ENCODE results near the gene WIPI1. TPM values are rescaled to one million over a fixed set of nuclear protein-coding genes. Genes with fewer than 3 reads are reported as not detected.

WIPI1 gene
- total RNA-seq, 1 experiment from 2014 or later, result 38.4 TPM

GRCh38 chr17:68403122-68403521, 54.2 kb downstream of the WIPI1 start:
- no peaks in the 10 kb centered on the region for H3K27me3 Mint-ChIP-seq (ENCODE audit: insufficient read depth, unreplicated experiment)
- POLR2A ChIA-PET, result no interaction called here

GRCh38 chr17:68401288-68401687, 56.0 kb downstream of the WIPI1 start:
- Mint-ChIP-seq H3K36me3 (ENCODE audit: insufficient read depth, unreplicated experiment) (no peaks in the 10 kb centered on the region), H3K27me3 (ENCODE audit: insufficient read depth, unreplicated experiment) (no peaks in the 10 kb centered on the region), H3K9me3 (ENCODE audit: unreplicated experiment) (no peaks in the 10 kb centered on the region), H3K4me3 (ENCODE audit: unreplicated experiment) (no peak overlapping the region), H3K4me1 (ENCODE audit: insufficient read depth, unreplicated experiment) (no peaks in the 10 kb centered on the region), H3K27ac (ENCODE audit: low read depth, unreplicated experiment) (no peak overlapping the region)
- no TSS peak for BruUV-seq (replicated peaks)
- ChIA-PET POLR2A (no interaction called here), CTCF (interaction anchor here (1.1 to 1.4 kb wide), 3 partner anchors 24 to 140 kb away, joined by 3 to 4 read pairs (median 3); no protein-coding TSS in a partner anchor)
- TF ChIP-seq CTCF (IDR thresholded peaks at IDR 0.05; ENCODE audit: unreplicated experiment), result no peak
- DNase-seq (ENCODE audit: unreplicated experiment), result no peak
- intact Hi-C loops (cut with micrococcal nuclease), result no loop called here

More at GRCh38 chr17:68403122-68403521, 54.2 kb downstream of the WIPI1 start:
- DNase-seq (ENCODE audit: unreplicated experiment), result no peak
- no peak overlapping the region for H3K4me3 Mint-ChIP-seq (ENCODE audit: unreplicated experiment)
- no peak overlapping the region for H3K27ac Mint-ChIP-seq (ENCODE audit: low read depth, unreplicated experiment)
- no peaks in the 10 kb centered on the region for H3K4me1 Mint-ChIP-seq (ENCODE audit: insufficient read depth, unreplicated experiment)
- no peaks in the 10 kb centered on the region for H3K36me3 Mint-ChIP-seq (ENCODE audit: insufficient read depth, unreplicated experiment)
- CTCF ChIA-PET, result interaction anchor here (0.6 kb wide), 1 partner anchor 27 kb away, joined by 5 read pairs; no protein-coding TSS in a partner anchor
- H3K9me3 Mint-ChIP-seq (ENCODE audit: unreplicated experiment), result peaks cover 11% of the 10 kb centered on the region
- BruUV-seq (replicated peaks), result no TSS peak
- no peak for TF ChIP-seq CTCF (IDR thresholded peaks at IDR 0.05; ENCODE audit: unreplicated experiment)
- intact Hi-C loops (cut with micrococcal nuclease), result no loop called here

- TF ChIP-seq CTCF (IDR thresholded peaks at IDR 0.05; ENCODE audit: unreplicated experiment), result no peak
- no peaks in the 10 kb centered on the region for H3K27me3 Mint-ChIP-seq (ENCODE audit: insufficient read depth, unreplicated experiment)
- no TSS peak for BruUV-seq (replicated peaks)
- no peak overlapping the region for H3K4me3 Mint-ChIP-seq (ENCODE audit: unreplicated experiment)
- no peaks in the 10 kb centered on the region for H3K9me3 Mint-ChIP-seq (ENCODE audit: unreplicated experiment)
- H3K27ac Mint-ChIP-seq (ENCODE audit: low read depth, unreplicated experiment), result no peak overlapping the region
- no peaks in the 10 kb centered on the region for H3K4me1 Mint-ChIP-seq (ENCODE audit: insufficient read depth, unreplicated experiment)
- H3K36me3 Mint-ChIP-seq (ENCODE audit: insufficient read depth, unreplicated experiment), result no peaks in the 10 kb centered on the region
- no peak for DNase-seq (ENCODE audit: unreplicated experiment)
- POLR2A ChIA-PET, result no interaction called here
- intact Hi-C loops (cut with micrococcal nuclease), result no loop called here
- CTCF ChIA-PET, result interaction anchor here (0.8 to 1.4 kb wide), 6 partner anchors 16 to 139 kb away, joined by 3 to 4 read pairs (median 3); no protein-coding TSS in a partner anchor
These were observed 56.9 kb downstream of the WIPI1 start for GRCh38 chr17:68400404-68400735.

- POLR2A ChIA-PET, result interaction anchor here (0.6 kb wide), 1 partner anchor 47 kb away, joined by 5 read pairs; no protein-coding TSS in a partner anchor
- no peaks in the 10 kb centered on the region for H3K4me1 Mint-ChIP-seq (ENCODE audit: insufficient read depth, unreplicated experiment)
- no peaks in the 10 kb centered on the region for H3K36me3 Mint-ChIP-seq (ENCODE audit: insufficient read depth, unreplicated experiment)
- no peak for DNase-seq (ENCODE audit: unreplicated experiment)
- CTCF ChIA-PET, result interaction anchor here (0.5 to 1.9 kb wide), 18 partner anchors 10 to 228 kb away, joined by 3 to 10 read pairs (median 4); no protein-coding TSS in a partner anchor
- no peak overlapping the region for H3K27ac Mint-ChIP-seq (ENCODE audit: low read depth, unreplicated experiment)
- H3K27me3 Mint-ChIP-seq (ENCODE audit: insufficient read depth, unreplicated experiment), result no peaks in the 10 kb centered on the region
- H3K4me3 Mint-ChIP-seq (ENCODE audit: unreplicated experiment), result no peak overlapping the region
- BruUV-seq (replicated peaks), result no TSS peak
- H3K9me3 Mint-ChIP-seq (ENCODE audit: unreplicated experiment), result no peaks in the 10 kb centered on the region
- intact Hi-C loops (cut with micrococcal nuclease), result loop anchor here (1.0 kb wide), 3 partner anchors 36 to 137 kb away; no protein-coding TSS in a partner anchor
- TF ChIP-seq CTCF (IDR thresholded peaks at IDR 0.05; ENCODE audit: unreplicated experiment), result no peak
These were observed 57.5 kb downstream of the WIPI1 start for GRCh38 chr17:68399638-68400403.
